ENCODE data around the gene DNAH11.

DNA sequence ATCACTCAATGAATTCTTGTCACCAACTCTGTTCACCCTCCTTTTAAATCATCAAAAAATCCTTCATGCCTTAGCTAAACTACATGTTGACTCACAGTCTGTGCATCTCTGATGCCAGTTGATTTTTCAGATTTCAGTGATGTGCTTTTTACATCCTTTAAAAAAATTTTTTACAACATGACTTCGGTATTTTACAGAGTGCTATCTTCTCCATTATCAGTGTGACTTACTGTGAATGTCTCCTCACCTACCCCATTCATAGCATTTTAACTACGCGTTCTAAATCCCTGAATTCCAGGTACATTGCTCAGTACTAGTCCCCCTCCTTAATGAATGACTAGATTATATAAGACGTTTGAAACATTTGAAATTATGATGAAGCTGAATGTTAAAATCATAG lies 98.7 kb downstream of the DNAH11 start:
- no peak for TF ChIP-seq CTCF (IDR thresholded peaks at IDR 0.05 in 4 of 5, conservative IDR thresholded peaks at IDR 0.05 in 1 of 5)
- no peak for TF ChIP-seq POLR2A (IDR thresholded peaks at IDR 0.05)
